Stomach (tissue), 19 donors: ENCODE data around the gene RNF2. TPM values are rescaled to one million over a fixed set of nuclear protein-coding genes. Genes with fewer than 3 reads are reported as not detected.
"Not testable (repeated sequence)": the region's sequence is repeated elsewhere in the genome, so short reads cannot be mapped to it uniquely, and the experiment has no call there.

Experiments used
- DNase-seq, 2 donors: peaks; one replicate each; pipeline versions ENCODE4 v3.0.0 to v3.0.0-alpha.2; 2013 to 2019
- H3K27ac ChIP-seq, 5 donors: fragments of 200-600 bp in 4 of 5; sonication (generic) in 4 of 5; one replicate each; pipeline ENCODE4 v1.5.1; 2013 to 2019; ENCODE audit warnings: mild to moderate bottlenecking in 1 of 5, moderate library complexity in 1 of 5
- H3K27me3 ChIP-seq, 3 donors: fragments of 200-600 bp; sonication (generic); one replicate each; pipeline ENCODE4 v1.5.1; 2017 to 2019; ENCODE audit warnings: mixed run types in 1 of 3
- H3K36me3 ChIP-seq, 4 donors: fragments of 200-600 bp; sonication (generic); 1 replicate in 3 of 4; 2 replicates in 1 of 4; pipeline ENCODE4 v1.5.1; 2016 to 2019
- H3K4me1 ChIP-seq, 4 donors: fragments of 200-600 bp; sonication (generic); one replicate each; pipeline ENCODE4 v1.5.1; 2016 to 2019
- H3K4me3 ChIP-seq, 4 donors: fragments of 200-600 bp; sonication (generic) in 3 of 4; one replicate each; pipeline ENCODE4 v1.5.1; 2016 to 2019; ENCODE audit warnings: mild to moderate bottlenecking in 1 of 4
- H3K9me3 ChIP-seq, 4 donors: fragments of 200-600 bp; sonication (generic); one replicate each; pipeline ENCODE4 v1.5.1; 2016 to 2019
- CTCF ChIP-seq, 7 experiments: fragments of 450-650 bp in 4 of 7; fragments of 200-600 bp in 3 of 7; sonication (generic) in 3 of 7; IDR thresholded peaks; one replicate each; pipeline ENCODE4 v1.5.1; 2016 to 2019; ENCODE audit warnings: antibody characterized with exemption in 7 of 7, control low read depth in 2 of 7, mild to moderate bottlenecking in 1 of 7
- EP300 ChIP-seq: sonication (generic); formaldehyde crosslinking; IDR thresholded peaks from one replicate; pipeline ENCODE4 v1.6.1; 2017; ENCODE audit warnings: antibody characterized with exemption
- POLR2A ChIP-seq, 4 donors: fragments of 450-650 bp; IDR thresholded peaks; one replicate each; pipeline ENCODE4 v1.6.1; 2016; ENCODE audit warnings: antibody characterized with exemption in 4 of 4, control low read depth in 2 of 4, mild to moderate bottlenecking in 1 of 4, moderate library complexity in 1 of 4
- POLR2AphosphoS5 ChIP-seq, 3 donors: sonication (generic); formaldehyde crosslinking; IDR thresholded peaks; one replicate each; pipeline ENCODE4 v1.6.1; 2016; ENCODE audit warnings: antibody characterized with exemption in 3 of 3
- WGBS, 5 donors: extraction: QIAGEN DNeasy Blood & Tissue Kit in 3 of 5; methylation state at CpG; one replicate each; pipeline versions ENCODE4 v1.1.5 to v1.1.7; 2013 to 2018; 5-methylcytosine and 5-hydroxymethylcytosine counted together
- intact Hi-C: fragments of 100-400 bp; cut with DNase I; formaldehyde crosslinking; loops from one replicate; pipeline ENCODE4 v1.15.1; 2023; ENCODE audit warnings: low total_unique reads
- long read RNA-seq, 10 donors: transcript quantifications; one replicate each; lab custom pipeline, GENCODE V29; 2026
- polyA plus RNA-seq, 3 donors: library from polyadenylated mRNA; stranded (reverse); fragments of 200-250 nt; gene quantifications; one replicate each; pipeline ENCODE4 v1.2.3, GENCODE V29; 2013
- total RNA-seq, 5 donors: library from RNA; depleted of rRNA; stranded (reverse); fragments of >200 nt; gene quantifications; one replicate each; pipeline versions ENCODE4 v1.1.0 to v1.2.3, GENCODE V29; 2014 to 2016
- donor health status: healthy with polysubstance abuse.
- donor health status: Bipolar disorder and iron deficiency.
- donor health status: healthy.

RNF2 gene
- 10 to 100 TPM in 2 of 5 donors, 1 to 10 TPM in 2, under 1 TPM in 1; 0.29 to 76.1 (median 7.0) TPM for total RNA-seq
- 1 to 10 TPM; 4.2 to 8.4 (median 5.8) TPM for polyA plus RNA-seq
- long read RNA-seq, donor 1, partial matches to known transcripts = 0 of 2 reads
- long read RNA-seq, donor 1, other reads (novel, unspliced or antisense) = 0 of 2 reads
- long read RNA-seq, donor 2, transcript RNF2-202 (7 exons, 3,606 nt) = major isoform, 5 of 5 reads
- long read RNA-seq, donor 2, partial matches to known transcripts = 0 of 5 reads
- long read RNA-seq, donor 2, other reads (novel, unspliced or antisense) = 0 of 5 reads
- long read RNA-seq, donor 3, partial matches to known transcripts = 0 of 3 reads
- long read RNA-seq, donor 3, other reads (novel, unspliced or antisense) = 0 of 3 reads
- long read RNA-seq, donor 4, partial matches to known transcripts = 0 of 1 reads
- long read RNA-seq, donor 4, other reads (novel, unspliced or antisense) = 0 of 1 reads
- long read RNA-seq, donor 5, transcript RNF2-202 (7 exons, 3,606 nt) = major isoform, 7 of 7 reads
- long read RNA-seq, donor 5, partial matches to known transcripts = 0 of 7 reads
- long read RNA-seq, donor 5, other reads (novel, unspliced or antisense) = 0 of 7 reads
- long read RNA-seq, donor 6 = 0 reads
- long read RNA-seq, donor 7, transcript RNF2-202 (7 exons, 3,606 nt) = major isoform, 13 of 13 reads
- long read RNA-seq, donor 7, partial matches to known transcripts = 0 of 13 reads
- long read RNA-seq, donor 7, other reads (novel, unspliced or antisense) = 0 of 13 reads
- long read RNA-seq, donor 8, transcript RNF2-202 (7 exons, 3,606 nt) = major isoform, 7 of 14 reads
- long read RNA-seq, donor 8, partial matches to known transcripts = 7 of 14 reads
- long read RNA-seq, donor 8, other reads (novel, unspliced or antisense) = 0 of 14 reads
- long read RNA-seq, donor 9, transcript RNF2-202 (7 exons, 3,606 nt) = major isoform, 5 of 11 reads
- long read RNA-seq, donor 9, partial matches to known transcripts = 6 of 11 reads
- long read RNA-seq, donor 9, other reads (novel, unspliced or antisense) = 0 of 11 reads
- long read RNA-seq, donor 10 = 0 reads

DNA sequence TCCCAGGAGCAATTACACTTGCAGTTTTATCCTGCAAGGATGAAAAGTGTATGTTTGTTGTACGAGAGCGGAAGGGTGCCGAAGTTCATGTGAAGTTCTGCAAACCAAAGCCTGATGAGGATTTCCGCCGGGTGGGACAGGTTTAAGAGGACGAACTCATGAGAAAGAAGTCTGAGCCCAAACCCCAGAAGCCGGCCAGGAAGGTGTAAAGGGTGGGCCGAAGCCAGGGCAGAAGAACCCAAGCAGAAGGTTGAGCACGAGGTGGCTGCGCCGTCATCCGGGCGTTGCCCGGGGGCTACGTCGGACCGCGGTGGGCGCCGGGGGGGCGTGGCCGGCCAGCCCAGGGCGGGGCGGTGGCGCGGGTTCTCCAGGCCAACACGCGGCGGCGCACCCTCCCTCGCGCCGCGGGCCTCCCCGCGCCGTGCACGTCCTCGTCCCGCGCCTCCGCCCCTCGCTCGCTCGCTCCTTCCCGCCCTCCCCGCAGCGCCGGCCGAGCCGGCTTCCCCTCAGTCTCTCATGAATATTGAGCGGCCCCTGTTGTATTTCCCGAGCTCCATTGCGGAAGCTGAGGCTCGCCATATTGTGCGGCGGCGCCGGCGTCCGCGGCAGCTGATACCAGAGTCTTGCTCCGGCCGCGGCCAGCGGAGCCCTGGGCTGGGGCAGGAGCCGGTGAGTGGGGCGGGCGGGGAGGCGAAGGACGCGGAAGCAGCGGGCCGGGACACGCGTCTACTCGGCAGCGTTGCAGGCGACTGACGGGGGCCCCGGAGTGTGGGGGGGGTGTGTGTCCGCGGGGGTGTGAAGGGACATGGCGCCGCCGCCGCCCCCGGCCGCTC is at the start of gene RNF2:
Gene RNF2, plus strand, starts transcription at position 578 of the 833 bp plus-strand sequence. CDS start 41,996 bp downstream, outside the sequence.
- WGBS, 5 donors = 1% methylated on average over 46 to 89 of the region's 89 CpGs
- intact Hi-C loops = no loop called here

DNA sequence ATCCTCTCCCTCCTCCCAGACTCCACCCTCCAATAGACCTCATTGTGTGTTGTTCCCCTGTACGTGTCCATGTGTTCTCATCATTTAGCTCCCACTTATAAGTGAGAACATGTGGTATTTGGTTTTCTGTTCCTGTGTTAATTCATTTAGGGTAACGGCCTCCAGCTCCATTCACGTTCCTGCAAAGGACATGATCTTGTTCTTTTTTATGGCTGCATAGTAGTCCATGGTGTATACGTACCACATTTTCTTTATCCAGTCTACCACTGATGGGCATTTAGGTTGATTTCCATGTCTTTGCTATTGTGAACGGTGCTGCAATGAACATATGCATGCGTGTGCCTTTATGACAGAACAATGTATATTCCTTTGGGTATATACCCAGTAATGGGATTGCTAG is 45.4 kb upstream of the RNF2 start:
- H3K4me3 ChIP-seq, DNase-seq, H3K27me3 ChIP-seq, H3K27ac ChIP-seq, H3K36me3 ChIP-seq, H3K4me1 ChIP-seq, H3K9me3 ChIP-seq, intact Hi-C loops: not testable (repeated sequence)
- WGBS, 5 donors = 88 to 96% (median 95%) methylated on average over 6 of the region's 6 CpGs

More for the DNA sequence above, at the start of gene RNF2:
- no peaks in the 10 kb centered on the region for H3K27me3 ChIP-seq
- H3K4me3 ChIP-seq = peak within 1 kb of the TSS; percentile 74 to 88 (median 86)
- peaks cover 8 to 29% (median 24%) of the 10 kb centered on the region in 4 donors for H3K4me1 ChIP-seq
- H3K36me3 ChIP-seq = no peaks in the 10 kb centered on the region
- DNase-seq = peak; percentile 80 to 96
- TF ChIP-seq CTCF (IDR thresholded peaks at IDR 0.05) (peak in 1 of 7 experiments; percentile 13), POLR2AphosphoS5 (IDR thresholded peaks at IDR 0.05) (peak in 1 of 3 donors; percentile 14), EP300 (no peak), POLR2A (IDR thresholded peaks at IDR 0.05) (no peak)
- peak within 1 kb of the TSS; percentile 87 to 93 (median 91) for H3K27ac ChIP-seq
- no peaks in the 10 kb centered on the region for H3K9me3 ChIP-seq

DNA sequence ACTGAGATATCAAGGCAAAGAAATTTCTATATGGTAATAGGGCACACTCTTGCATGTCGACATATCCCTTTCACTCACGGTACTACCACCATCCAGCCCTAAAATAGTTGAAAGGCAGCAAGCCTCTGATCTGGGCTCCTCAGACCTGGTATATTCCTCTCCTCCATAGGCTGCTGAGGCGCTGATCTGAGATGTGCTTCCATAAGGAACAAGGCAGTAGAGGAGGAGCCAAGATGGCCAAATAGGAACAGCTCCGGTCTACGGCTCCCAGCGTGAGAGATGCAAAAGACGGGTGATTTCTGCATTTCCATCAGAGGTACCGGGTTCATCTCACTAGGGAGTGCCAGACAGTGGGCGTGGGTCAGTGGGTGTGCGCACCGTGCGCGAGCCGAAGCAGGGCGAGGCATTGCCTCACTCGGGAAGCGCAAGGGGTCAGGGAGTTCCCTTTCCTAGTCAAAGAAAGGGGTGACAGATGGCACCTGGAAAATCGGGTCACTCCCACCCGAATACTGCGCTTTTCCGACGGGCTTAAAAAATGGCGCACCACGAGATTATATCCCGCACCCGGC is 44.0 kb upstream of the RNF2 start:
- H3K27me3 ChIP-seq, DNase-seq: not testable (repeated sequence)
- WGBS, 5 donors = 90 to 97% (median 96%) methylated on average over 22 to 26 of the region's 26 CpGs

DNA sequence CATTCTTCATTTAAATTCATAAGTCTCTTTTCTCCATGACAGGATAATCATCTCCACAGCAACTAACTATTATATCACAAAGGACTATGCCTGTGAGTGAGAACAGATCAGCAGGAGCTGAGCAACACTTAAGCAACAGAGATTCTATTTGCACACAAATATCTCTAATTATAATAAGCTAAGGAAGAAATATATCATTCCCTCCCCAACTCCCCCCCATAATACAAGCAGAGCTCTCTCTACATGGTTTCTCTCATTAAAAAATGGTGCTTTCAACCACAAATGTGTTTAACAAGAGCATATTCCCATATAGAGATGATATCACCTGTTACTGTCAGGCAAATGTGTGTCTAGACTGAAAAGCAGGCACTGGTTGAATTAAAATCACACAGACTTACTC is 36.5 kb upstream of the RNF2 start:
- peak in 1 of 2 donors; percentile 25 for DNase-seq
- intact Hi-C loops = no loop called here
- H3K9me3 ChIP-seq = no peaks in the 10 kb centered on the region
- no peaks in the 10 kb centered on the region for H3K27me3 ChIP-seq
- H3K4me1 ChIP-seq = peaks cover 0 to 6% (median 0%) of the 10 kb centered on the region in 4 donors
- no peak overlapping the region for H3K27ac ChIP-seq
- H3K36me3 ChIP-seq = no peaks in the 10 kb centered on the region
- TF ChIP-seq POLR2AphosphoS5 (IDR thresholded peaks at IDR 0.05) (no peak), CTCF (IDR thresholded peaks at IDR 0.05) (no peak), POLR2A (IDR thresholded peaks at IDR 0.05) (no peak), EP300 (no peak)
- H3K4me3 ChIP-seq = no peak overlapping the region

More for the DNA sequence above, 44.0 kb upstream of the RNF2 start:
- intact Hi-C loops, H3K4me3 ChIP-seq, H3K36me3 ChIP-seq, H3K4me1 ChIP-seq, H3K9me3 ChIP-seq, H3K27ac ChIP-seq: not testable (repeated sequence)
